ENCODE measurements around the gene DENND5B. TPM values are rescaled to one million over a fixed set of nuclear protein-coding genes. Genes with fewer than 3 reads are reported as not detected.

The DENND5B gene
- total and polyA plus RNA-seq, 2 of the 4 experiments (the other 2 are of a cell fraction) = 5.5 to 13.4 TPM

- H3K56ac ChIP-seq (ENCODE audit: extremely low read depth, insufficient read depth, low read length) = no peak overlapping the region
- peak overlapping the region; percentile 73 for H3K4me3 ChIP-seq (ENCODE audit: insufficient read depth, low read depth, low read length)
- DNase-seq (no peak), ATAC-seq (ENCODE audit: low read depth) (peak; percentile 0; the same call in 1 of the 2 replicates)
- intact Hi-C loops (cut with micrococcal nuclease) = loop anchor here (2.0 to 5.0 kb wide), 2 partner anchors 46 to 73 kb away; no protein-coding TSS in a partner anchor
- peak overlapping the region; percentile 5; the same call in 1 of the 2 replicates for H3K18ac ChIP-seq (ENCODE audit: low read depth, low read length)
- peak overlapping the region; percentile 98 for H2AFZ ChIP-seq (replicated peaks; ENCODE audit: low read length, poor library complexity)
- peaks cover 3% of the 10 kb centered on the region; the same call in 1 of the 2 replicates for H3K4me1 ChIP-seq (ENCODE audit: control insufficient read depth, insufficient read depth, low read length)
- H3K9me1 ChIP-seq (ENCODE audit: insufficient read depth, low read length) = 0 out of 2 replicates have a peak, but pooled peaks cover 3% of the 10 kb centered on the region
- H3K27me3 ChIP-seq (ENCODE audit: control insufficient read depth, insufficient read depth, low read length) = no peaks in the 10 kb centered on the region
- peak overlapping the region; percentile 68 for H3K4ac ChIP-seq (ENCODE audit: low read depth, low read length)
- peak overlapping the region; percentile 52; the same call in 1 of the 2 replicates for H3K27ac ChIP-seq (ENCODE audit: insufficient read depth, low read length)
- in situ Hi-C loops (cut with MboI; ENCODE audit: low sequenced_read_pairs) = loop anchor here (25.0 kb wide), 1 partner anchor 154 kb away; no protein-coding TSS in a partner anchor
- BruUV-seq (replicated peaks) = no TSS peak
- H2BK5ac ChIP-seq (ENCODE audit: low read depth, low read length, poor library complexity, severe bottlenecking) = peak overlapping the region; percentile 34
- peak overlapping the region in 1 of 2 experiments; percentile 82; a peak in 3 of 4 replicates for H4K8ac ChIP-seq (ENCODE audit: low read depth in 2 of 2, low read length in 2 of 2)
- H2BK15ac ChIP-seq (ENCODE audit: low read depth, low read length) = peak overlapping the region; percentile 32; the same call in 1 of the 3 replicates
- peak overlapping the region; percentile 85 for H3K14ac ChIP-seq (replicated peaks; ENCODE audit: low read depth, low read length)
- H2AK9ac ChIP-seq (replicated peaks; ENCODE audit: low read depth, low read length, poor library complexity) = peak overlapping the region; percentile 67
- H3K79me1 ChIP-seq (ENCODE audit: low read depth in 1 of 2, low read length in 2 of 2) = peaks cover 7 to 29% of the 10 kb centered on the region in 2 experiments; a peak in 3 of 4 replicates
- TF ChIP-seq BHLHE40 (IDR thresholded peaks at IDR 0.05; ENCODE audit: low read depth, low read length) (no peak), RAD21 (IDR thresholded peaks at IDR 0.05; ENCODE audit: low read length) (no peak), MAZ (IDR thresholded peaks at IDR 0.05; ENCODE audit: borderline replicate concordance, low read depth, low read length) (no peak), MXI1 (IDR thresholded peaks at IDR 0.05; ENCODE audit: borderline replicate concordance, low read depth, low read length) (no peak), RCOR1 (IDR thresholded peaks at IDR 0.05; ENCODE audit: insufficient replicate concordance, low read length) (no peak), POLR2A (IDR thresholded peaks at IDR 0.05; ENCODE audit: low read depth, low read length) (no peak; the same call in 1 of the 2 replicates)
- TF ChIP-seq, protein P1, sequence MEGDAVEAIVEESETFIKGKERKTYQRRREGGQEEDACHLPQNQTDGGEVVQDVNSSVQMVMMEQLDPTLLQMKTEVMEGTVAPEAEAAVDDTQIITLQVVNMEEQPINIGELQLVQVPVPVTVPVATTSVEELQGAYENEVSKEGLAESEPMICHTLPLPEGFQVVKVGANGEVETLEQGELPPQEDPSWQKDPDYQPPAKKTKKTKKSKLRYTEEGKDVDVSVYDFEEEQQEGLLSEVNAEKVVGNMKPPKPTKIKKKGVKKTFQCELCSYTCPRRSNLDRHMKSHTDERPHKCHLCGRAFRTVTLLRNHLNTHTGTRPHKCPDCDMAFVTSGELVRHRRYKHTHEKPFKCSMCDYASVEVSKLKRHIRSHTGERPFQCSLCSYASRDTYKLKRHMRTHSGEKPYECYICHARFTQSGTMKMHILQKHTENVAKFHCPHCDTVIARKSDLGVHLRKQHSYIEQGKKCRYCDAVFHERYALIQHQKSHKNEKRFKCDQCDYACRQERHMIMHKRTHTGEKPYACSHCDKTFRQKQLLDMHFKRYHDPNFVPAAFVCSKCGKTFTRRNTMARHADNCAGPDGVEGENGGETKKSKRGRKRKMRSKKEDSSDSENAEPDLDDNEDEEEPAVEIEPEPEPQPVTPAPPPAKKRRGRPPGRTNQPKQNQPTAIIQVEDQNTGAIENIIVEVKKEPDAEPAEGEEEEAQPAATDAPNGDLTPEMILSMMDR (conservative IDR thresholded peaks at IDR 0.05; ENCODE audit: low read depth, low read length) = no peak
- H3K9me3 ChIP-seq (ENCODE audit: control insufficient read depth, insufficient read depth, low read length) = no peaks in the 10 kb centered on the region
- dilution Hi-C loops (cut with HindIII; ENCODE audit: low sequenced_read_pairs, unreplicated experiment) = no loop called here
- H4K5ac ChIP-seq (ENCODE audit: low read depth, low read length) = 0 out of 2 replicates have a peak overlapping the region, but pooled peaks have one; percentile 26
- CTCF ChIA-PET = no interaction called here
- H3K36me3 ChIP-seq (ENCODE audit: control insufficient read depth, insufficient read depth, low read length) = no peaks in the 10 kb centered on the region
- peak overlapping the region; percentile 33; the same call in 1 of the 2 replicates for H2BK20ac ChIP-seq (ENCODE audit: low read depth, low read length)
- peak overlapping the region; percentile 89 for H3K4me2 ChIP-seq (ENCODE audit: low read depth, low read length)
- peak overlapping the region; percentile 34; the same call in 1 of the 2 replicates for H4K91ac ChIP-seq (ENCODE audit: insufficient read depth, low read depth, low read length)
- POLR2A ChIA-PET (ENCODE audit: unreplicated experiment) = no interaction called here
- H4K20me1 ChIP-seq (ENCODE audit: insufficient read depth, low read length) = peaks cover 4% of the 10 kb centered on the region; the same call in 1 of the 2 replicates
- peak overlapping the region; percentile 61 for H3K9ac ChIP-seq (ENCODE audit: low read depth, low read length)
- WGBS, 2 experiments (ENCODE audit: extremely low coverage in 2 of 2, insufficient read length in 1 of 2) = 43% methylated on average over 2 of the region's 16 CpGs; no CpG with 5 or more reads in 1 of the 2 experiments
- H3K23ac ChIP-seq (ENCODE audit: low read depth, low read length) = peak overlapping the region; percentile 83
- no peak overlapping the region; the same call in 1 of the 2 replicates for H2AK5ac ChIP-seq (ENCODE audit: low read depth, low read length)
- H2BK120ac ChIP-seq (ENCODE audit: low read depth, low read length) = no peak overlapping the region
Observed at GRCh38 chr12:31591380-31591901, 505 bp upstream of the DENND5B start.

All from IMR-90 (cell line).